ENCODE data around the gene ZNF385C.

DNA sequence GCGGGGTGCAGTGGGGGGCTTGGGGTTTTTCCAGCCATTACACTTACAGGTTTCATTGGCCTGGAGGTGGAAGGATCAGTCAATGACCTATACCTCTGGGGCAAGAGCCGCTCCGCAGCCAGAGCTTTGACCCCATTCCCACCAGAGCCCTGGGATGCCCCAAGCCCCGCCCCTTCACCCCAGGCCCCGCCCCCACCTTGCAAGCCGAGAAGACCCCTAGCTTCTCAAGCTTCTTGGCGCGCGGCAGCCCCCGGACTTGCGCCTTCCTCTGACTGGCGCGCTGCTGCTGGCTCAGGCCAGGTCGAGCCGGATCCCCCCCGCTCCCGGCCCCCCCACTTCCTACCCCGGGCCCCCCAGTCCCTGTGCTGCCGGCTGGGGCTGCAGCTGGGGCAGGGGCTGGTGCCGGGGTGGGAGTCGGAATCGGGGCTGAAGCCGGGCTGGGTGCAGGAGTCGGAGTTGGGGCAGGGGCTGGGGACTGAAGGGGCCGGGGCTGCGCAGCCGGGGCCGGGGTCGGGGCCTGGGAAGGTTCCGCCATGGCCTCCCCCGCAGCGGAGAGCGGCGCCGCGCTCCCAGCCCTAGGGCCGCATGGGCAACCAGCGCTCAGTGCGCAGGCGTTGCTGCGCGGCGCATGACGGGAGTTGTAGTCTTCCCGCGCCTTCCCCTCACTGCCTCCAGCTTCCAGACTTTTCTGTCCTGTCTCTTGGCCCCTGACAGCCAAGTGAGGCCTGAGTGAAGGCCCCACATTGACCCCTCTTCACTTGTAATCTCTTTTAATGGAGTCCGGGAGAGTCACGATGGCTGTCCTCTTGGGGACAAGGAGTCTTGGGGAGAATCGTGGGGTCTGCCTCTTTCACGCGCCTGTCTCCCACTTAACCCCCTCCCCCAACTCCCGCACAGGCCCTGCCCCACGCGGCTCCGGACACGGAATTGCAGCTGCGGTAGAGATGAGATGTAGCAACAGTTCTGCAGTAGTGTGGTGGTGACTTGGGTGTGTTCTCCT is 22.8 kb upstream of the ZNF385C start, which contains the start of gene KAT2A:
- peak in 1 of 2 donors; percentile 51 for TF ChIP-seq POLR2A (IDR thresholded peaks at IDR 0.05)
- TF ChIP-seq, protein P1, sequence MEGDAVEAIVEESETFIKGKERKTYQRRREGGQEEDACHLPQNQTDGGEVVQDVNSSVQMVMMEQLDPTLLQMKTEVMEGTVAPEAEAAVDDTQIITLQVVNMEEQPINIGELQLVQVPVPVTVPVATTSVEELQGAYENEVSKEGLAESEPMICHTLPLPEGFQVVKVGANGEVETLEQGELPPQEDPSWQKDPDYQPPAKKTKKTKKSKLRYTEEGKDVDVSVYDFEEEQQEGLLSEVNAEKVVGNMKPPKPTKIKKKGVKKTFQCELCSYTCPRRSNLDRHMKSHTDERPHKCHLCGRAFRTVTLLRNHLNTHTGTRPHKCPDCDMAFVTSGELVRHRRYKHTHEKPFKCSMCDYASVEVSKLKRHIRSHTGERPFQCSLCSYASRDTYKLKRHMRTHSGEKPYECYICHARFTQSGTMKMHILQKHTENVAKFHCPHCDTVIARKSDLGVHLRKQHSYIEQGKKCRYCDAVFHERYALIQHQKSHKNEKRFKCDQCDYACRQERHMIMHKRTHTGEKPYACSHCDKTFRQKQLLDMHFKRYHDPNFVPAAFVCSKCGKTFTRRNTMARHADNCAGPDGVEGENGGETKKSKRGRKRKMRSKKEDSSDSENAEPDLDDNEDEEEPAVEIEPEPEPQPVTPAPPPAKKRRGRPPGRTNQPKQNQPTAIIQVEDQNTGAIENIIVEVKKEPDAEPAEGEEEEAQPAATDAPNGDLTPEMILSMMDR (IDR thresholded peaks at IDR 0.05), result no peak

All from heart left ventricle (tissue), 13 donors.